Adrenal gland (tissue), 5 donors: ENCODE results near the gene PNPLA7.

ENCODE experiments used
- CTCF ChIP-seq, 6 experiments: fragments of 450-650 bp in 4 of 6; fragments of 200-600 bp in 2 of 6; sonication (generic) in 1 of 6; IDR thresholded peaks; 1 replicate in 5 of 6; 2 replicates in 1 of 6; pipeline versions ENCODE4 v1.5.1 to v1.8.0; 2016 to 2021; ENCODE audit warnings: antibody characterized with exemption in 6 of 6, mild to moderate bottlenecking in 2 of 6, moderate library complexity in 1 of 6
- POLR2A ChIP-seq, 2 donors: fragments of 450-650 bp; IDR thresholded peaks; one replicate each; pipeline ENCODE4 v1.6.1; 2017; ENCODE audit warnings: antibody characterized with exemption in 2 of 2, mild to moderate bottlenecking in 2 of 2, moderate library complexity in 1 of 2
- donor health status: DM: no; HTN: no; CAD: no.

GRCh38 chr9:137488906-137489305, 61.3 kb downstream of the PNPLA7 start:
- no peak for TF ChIP-seq POLR2A (IDR thresholded peaks at IDR 0.05)
- no peak for TF ChIP-seq CTCF (IDR thresholded peaks at IDR 0.05)
